IMR-90 (cell line): ENCODE results near the gene KIAA0825. TPM values are rescaled to one million over a fixed set of nuclear protein-coding genes. Genes with fewer than 3 reads are reported as not detected.

Experiments
- ATAC-seq: fragments of 200-7000 bp; cut with Tn5 transposase; 2 replicates; pipeline ENCODE4 v1.9.1; 2020; ENCODE audit warnings: low read depth, mild to moderate bottlenecking, moderate library complexity
- BruUV-seq: library from RNA; stranded (reverse); fragments of 400-500 nt; replicated peaks from 2 replicates; lab custom pipeline; 2021; lab: Mats Ljungman, UMichigan
- CTCF ChIA-PET: fragments of 300-600 bp; formaldehyde crosslinking; extraction: SDS; loops from one replicate; lab custom pipeline; 2021; ENCODE audit warnings: antibody characterized with exemption; lab: Yijun Ruan, JAX
- POLR2A ChIA-PET: fragments of 300-600 bp; sonication (Branson Sonifier 250); formaldehyde crosslinking; loops from one replicate; lab custom pipeline; 2022; ENCODE audit warnings: antibody characterized with exemption; ENCODE audit not compliant: unreplicated experiment; lab: Charles Lee
- DNase-seq: peaks from one replicate; pipeline ENCODE4 v3.0.0; 2013
- H2AFZ ChIP-seq: replicated peaks from 2 replicates; pipeline ENCODE3; 2013; ENCODE audit warnings: low read length, mild to moderate bottlenecking; ENCODE audit not compliant: poor library complexity
- H2AK5ac ChIP-seq: 2 replicates; pipeline ENCODE4 v1.6.1; 2013; ENCODE audit warnings: low read depth, low read length, inconsistent platforms
- H2AK9ac ChIP-seq: replicated peaks from 2 replicates; pipeline ENCODE3; 2013; ENCODE audit warnings: mild to moderate bottlenecking, low read depth, low read length, moderate library complexity; ENCODE audit not compliant: poor library complexity
- H2BK120ac ChIP-seq: 2 replicates; pipeline ENCODE4 v1.6.1; 2013; ENCODE audit warnings: low read depth, low read length, inconsistent platforms
- H2BK15ac ChIP-seq: 3 replicates; pipeline ENCODE4 v1.6.1; 2013; ENCODE audit warnings: low read depth, low read length, inconsistent platforms
- H2BK20ac ChIP-seq: 2 replicates; pipeline ENCODE4 v1.6.1; 2013; ENCODE audit warnings: low read depth, mild to moderate bottlenecking, inconsistent platforms, low read length, moderate library complexity
- H2BK5ac ChIP-seq: 2 replicates; pipeline ENCODE4 v1.6.1; 2013; ENCODE audit warnings: mild to moderate bottlenecking, low read depth, low read length, inconsistent platforms; ENCODE audit not compliant: poor library complexity, severe bottlenecking
- H3K14ac ChIP-seq: replicated peaks from 2 replicates; pipeline ENCODE4 v1.6.1; 2013; ENCODE audit warnings: low read depth, low read length, inconsistent platforms
- H3K18ac ChIP-seq: 2 replicates; pipeline ENCODE4 v1.6.1; 2013; ENCODE audit warnings: low read depth, low read length, control low read depth
- H3K23ac ChIP-seq: 2 replicates; pipeline ENCODE4 v1.6.1; 2013; ENCODE audit warnings: low read depth, low read length, inconsistent platforms
- H3K27ac ChIP-seq: 2 replicates; pipeline ENCODE4 v1.5.1; 2013; ENCODE audit warnings: mild to moderate bottlenecking, control low read depth, low read length; ENCODE audit not compliant: insufficient read depth
- H3K27me3 ChIP-seq: 2 replicates; pipeline ENCODE4 v1.6.1; 2013; ENCODE audit warnings: low read length; ENCODE audit not compliant: control insufficient read depth, insufficient read depth
- H3K36me3 ChIP-seq: 2 replicates; pipeline ENCODE4 v1.6.1; 2013; ENCODE audit warnings: low read length, mixed read lengths; ENCODE audit not compliant: control insufficient read depth, insufficient read depth
- H3K4ac ChIP-seq: 2 replicates; pipeline ENCODE4 v1.6.1; 2013; ENCODE audit warnings: low read depth, low read length, inconsistent platforms
- H3K4me1 ChIP-seq: 2 replicates; pipeline ENCODE4 v1.6.1; 2013; ENCODE audit warnings: low read length, mixed read lengths; ENCODE audit not compliant: control insufficient read depth, insufficient read depth
- H3K4me2 ChIP-seq: 2 replicates; pipeline ENCODE4 v1.6.1; 2013; ENCODE audit warnings: low read depth, mild to moderate bottlenecking, control low read depth, low read length, moderate library complexity
- H3K4me3 ChIP-seq: 2 replicates; pipeline ENCODE4 v1.5.1; 2013; ENCODE audit warnings: low read depth, mild to moderate bottlenecking, control low read depth, low read length, moderate library complexity; ENCODE audit not compliant: insufficient read depth
- H3K56ac ChIP-seq: 2 replicates; pipeline ENCODE4 v1.6.1; 2013; ENCODE audit warnings: low read length, inconsistent platforms; ENCODE audit not compliant: insufficient read depth; ENCODE audit errors: extremely low read depth
- H3K79me1 ChIP-seq, 2 experiments: 2 replicates each; pipeline ENCODE4 v1.6.1; 2013; ENCODE audit warnings: low read length in 2 of 2, inconsistent platforms in 1 of 2, low read depth in 1 of 2
- H3K9ac ChIP-seq: 2 replicates; pipeline ENCODE4 v1.6.1; 2013; ENCODE audit warnings: low read depth, low read length, control low read depth
- H3K9me1 ChIP-seq: 2 replicates; pipeline ENCODE4 v1.6.1; 2013; ENCODE audit warnings: low read length, inconsistent platforms; ENCODE audit not compliant: insufficient read depth
- H3K9me3 ChIP-seq: 2 replicates; pipeline ENCODE4 v1.6.1; 2013; ENCODE audit warnings: low read length; ENCODE audit not compliant: control insufficient read depth, insufficient read depth
- H4K20me1 ChIP-seq: 2 replicates; pipeline ENCODE4 v1.6.1; 2013; ENCODE audit warnings: low read length, inconsistent platforms; ENCODE audit not compliant: insufficient read depth
- H4K5ac ChIP-seq: 2 replicates; pipeline ENCODE4 v1.6.1; 2013; ENCODE audit warnings: mild to moderate bottlenecking, low read depth, low read length, control low read depth
- H4K8ac ChIP-seq, 2 experiments: 2 replicates each; pipeline ENCODE4 v1.6.1; 2013; ENCODE audit warnings: low read depth in 2 of 2, low read length in 2 of 2, control low read depth in 1 of 2, inconsistent platforms in 1 of 2
- H4K91ac ChIP-seq: 2 replicates; pipeline ENCODE4 v1.6.1; 2013; ENCODE audit warnings: low read depth, low read length, inconsistent platforms; ENCODE audit not compliant: insufficient read depth
- BHLHE40 ChIP-seq: fragments of 150-350 bp; IDR thresholded peaks from 2 replicates; pipeline ENCODE4 v1.6.1; 2016; ENCODE audit warnings: mild to moderate bottlenecking, low read depth, low read length
- CEBPB ChIP-seq: IDR thresholded peaks from 2 replicates; pipeline ENCODE4 v1.6.1; 2012; ENCODE audit warnings: low read depth, low read length, improper control_type of control experiment
- CHD1 ChIP-seq: IDR thresholded peaks from 2 replicates; pipeline ENCODE4 v1.6.1; 2012; ENCODE audit warnings: low read depth, low read length, improper control_type of control experiment
- MAFK ChIP-seq: IDR thresholded peaks from 2 replicates; pipeline ENCODE4 v1.6.1; 2012; ENCODE audit warnings: low read depth, low read length, improper control_type of control experiment
- MAZ ChIP-seq: IDR thresholded peaks from 2 replicates; pipeline ENCODE4 v1.6.1; 2012; ENCODE audit warnings: low read depth, mild to moderate bottlenecking, low read length, improper control_type of control experiment, moderate library complexity, borderline replicate concordance
- MXI1 ChIP-seq: IDR thresholded peaks from 2 replicates; pipeline ENCODE4 v1.6.1; 2012; ENCODE audit warnings: low read depth, mild to moderate bottlenecking, low read length, moderate library complexity, borderline replicate concordance
- NFE2L2 ChIP-seq: fragments of 150-350 bp; IDR thresholded peaks from 2 replicates; pipeline ENCODE4 v1.6.1; 2016; ENCODE audit warnings: low read depth, mild to moderate bottlenecking, low read length
- POLR2A ChIP-seq: IDR thresholded peaks from 2 replicates; pipeline ENCODE4 v1.6.1; 2012; ENCODE audit warnings: mild to moderate bottlenecking, low read depth, low read length
- RAD21 ChIP-seq: IDR thresholded peaks from 2 replicates; pipeline ENCODE4 v1.6.1; 2012; ENCODE audit warnings: low read length, improper control_type of control experiment
- RCOR1 ChIP-seq: IDR thresholded peaks from 2 replicates; pipeline ENCODE4 v1.6.1; 2012; ENCODE audit warnings: mild to moderate bottlenecking, low read length, improper control_type of control experiment; ENCODE audit not compliant: insufficient replicate concordance
- RFX5 ChIP-seq: IDR thresholded peaks from 2 replicates; pipeline ENCODE4 v1.8.0; 2012; ENCODE audit warnings: low read depth, mild to moderate bottlenecking, low read length, moderate library complexity
- SMC3 ChIP-seq: fragments of 150-350 bp; IDR thresholded peaks from 2 replicates; pipeline ENCODE4 v1.6.1; 2016; ENCODE audit warnings: low read depth, mild to moderate bottlenecking, antibody characterized with exemption, low read length, moderate library complexity
- dilution Hi-C: fragments of 300-500 bp; cut with HindIII; formaldehyde crosslinking; loops from one replicate; pipeline ENCODE4 v1.14.3; 2018; ENCODE audit warnings: low sequenced_read_pairs; ENCODE audit not compliant: unreplicated experiment
- in situ Hi-C: fragments of 300-500 bp; cut with MboI; formaldehyde crosslinking; loops from 3 replicates; pipeline ENCODE4 v1.14.3; 2019; ENCODE audit warnings: low sequenced_read_pairs, inconsistent platforms, mixed read lengths
- intact Hi-C: fragments of 100-400 bp; cut with micrococcal nuclease; formaldehyde crosslinking; loops from 2 replicates; pipeline ENCODE4 v1.10.0; 2022
- polyA plus RNA-seq, 3 experiments: library from polyadenylated mRNA; depleted of rRNA; stranded (reverse); fragments of >200 nt; gene quantifications; 2 replicates each; pipeline ENCODE4 v1.2.3, GENCODE V29; 2012; ENCODE audit warnings: low replicate concordance in 1 of 3
- total RNA-seq: library from RNA; depleted of rRNA; stranded (reverse); fragments of >200 nt; gene quantifications from 2 replicates; pipeline ENCODE4 v1.2.3, GENCODE V29; 2012
- TF ChIP-seq, protein P1 (sequence below): fragments of 150-350 bp; IDR thresholded peaks from 2 replicates; pipeline ENCODE4 v1.6.1; 2017; ENCODE audit warnings: mild to moderate bottlenecking, antibody characterized with exemption, low read length, low read depth
- TF ChIP-seq, protein P2 (sequence below): conservative IDR thresholded peaks from 2 replicates; pipeline ENCODE4 v1.5.1; 2012; ENCODE audit warnings: mild to moderate bottlenecking, low read depth, low read length, improper control_type of control experiment
- TF ChIP-seq, protein P3 (sequence below): fragments of 150-350 bp; IDR thresholded peaks from 2 replicates; pipeline ENCODE4 v1.6.1; 2016; ENCODE audit warnings: low read depth, mild to moderate bottlenecking, low read length, moderate library complexity, borderline replicate concordance

KIAA0825 gene
- total and polyA plus RNA-seq, 2 of the 4 experiments (the other 2 are of a cell fraction): 0.46 to 1.8 TPM

DNA sequence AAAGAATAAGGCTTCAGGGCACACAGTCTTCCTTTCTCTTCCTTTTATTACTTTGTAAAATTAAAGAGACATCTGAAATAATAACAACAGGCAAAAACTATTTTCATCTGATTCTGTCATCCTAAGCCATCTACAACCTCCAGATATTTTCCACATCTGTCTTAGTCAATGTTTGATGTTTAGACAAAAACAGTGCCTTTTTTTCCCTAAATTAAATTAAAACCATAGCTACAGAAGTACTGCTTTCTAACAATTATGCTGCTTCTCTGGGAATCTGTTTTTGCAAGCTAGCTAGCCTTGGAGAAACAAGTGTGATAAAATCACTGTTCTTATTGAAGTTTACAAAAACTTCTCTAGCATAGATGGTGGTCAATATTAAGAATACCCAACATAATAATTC is 95.4 kb downstream of the KIAA0825 start:
- no peak overlapping the region for H3K27ac ChIP-seq
- H2BK120ac ChIP-seq: no peak overlapping the region
- no peak overlapping the region for H4K8ac ChIP-seq
- H3K9me3 ChIP-seq: no peaks in the 10 kb centered on the region
- H2AFZ ChIP-seq: no peak overlapping the region
- H4K20me1 ChIP-seq: no peaks in the 10 kb centered on the region
- H3K36me3 ChIP-seq: no peaks in the 10 kb centered on the region
- H2AK5ac ChIP-seq: no peak overlapping the region
- no peak overlapping the region for H3K56ac ChIP-seq
- no peak overlapping the region for H2BK20ac ChIP-seq
- no peak overlapping the region for H3K23ac ChIP-seq
- H3K79me1 ChIP-seq: no peaks in the 10 kb centered on the region
- CTCF ChIA-PET: no interaction called here
- no peak overlapping the region for H2BK15ac ChIP-seq
- intact Hi-C loops (loop anchor here (2.0 kb wide), 1 partner anchor 412 kb away; a partner anchor contains a TSS), dilution Hi-C loops (no loop called here), in situ Hi-C loops (no loop called here)
- DNase-seq (no peak), ATAC-seq (no peak)
- H3K9me1 ChIP-seq: no peaks in the 10 kb centered on the region
- H3K18ac ChIP-seq: no peak overlapping the region
- H4K5ac ChIP-seq: no peak overlapping the region
- H3K14ac ChIP-seq: no peak overlapping the region
- H3K4me1 ChIP-seq: no peaks in the 10 kb centered on the region; the same call in 1 of the 2 replicates
- no peak overlapping the region for H2AK9ac ChIP-seq
- no peak overlapping the region for H2BK5ac ChIP-seq
- no TSS peak for BruUV-seq
- H3K4me3 ChIP-seq: no peak overlapping the region
- POLR2A ChIA-PET: no interaction called here
- H3K27me3 ChIP-seq: no peaks in the 10 kb centered on the region
- no peak overlapping the region for H4K91ac ChIP-seq
- no peak overlapping the region for H3K9ac ChIP-seq
- no peak overlapping the region for H3K4me2 ChIP-seq
- H3K4ac ChIP-seq: no peak overlapping the region
- TF ChIP-seq, protein P1, sequence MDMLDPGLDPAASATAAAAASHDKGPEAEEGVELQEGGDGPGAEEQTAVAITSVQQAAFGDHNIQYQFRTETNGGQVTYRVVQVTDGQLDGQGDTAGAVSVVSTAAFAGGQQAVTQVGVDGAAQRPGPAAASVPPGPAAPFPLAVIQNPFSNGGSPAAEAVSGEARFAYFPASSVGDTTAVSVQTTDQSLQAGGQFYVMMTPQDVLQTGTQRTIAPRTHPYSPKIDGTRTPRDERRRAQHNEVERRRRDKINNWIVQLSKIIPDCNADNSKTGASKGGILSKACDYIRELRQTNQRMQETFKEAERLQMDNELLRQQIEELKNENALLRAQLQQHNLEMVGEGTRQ: no peak
- TF ChIP-seq, protein P2, sequence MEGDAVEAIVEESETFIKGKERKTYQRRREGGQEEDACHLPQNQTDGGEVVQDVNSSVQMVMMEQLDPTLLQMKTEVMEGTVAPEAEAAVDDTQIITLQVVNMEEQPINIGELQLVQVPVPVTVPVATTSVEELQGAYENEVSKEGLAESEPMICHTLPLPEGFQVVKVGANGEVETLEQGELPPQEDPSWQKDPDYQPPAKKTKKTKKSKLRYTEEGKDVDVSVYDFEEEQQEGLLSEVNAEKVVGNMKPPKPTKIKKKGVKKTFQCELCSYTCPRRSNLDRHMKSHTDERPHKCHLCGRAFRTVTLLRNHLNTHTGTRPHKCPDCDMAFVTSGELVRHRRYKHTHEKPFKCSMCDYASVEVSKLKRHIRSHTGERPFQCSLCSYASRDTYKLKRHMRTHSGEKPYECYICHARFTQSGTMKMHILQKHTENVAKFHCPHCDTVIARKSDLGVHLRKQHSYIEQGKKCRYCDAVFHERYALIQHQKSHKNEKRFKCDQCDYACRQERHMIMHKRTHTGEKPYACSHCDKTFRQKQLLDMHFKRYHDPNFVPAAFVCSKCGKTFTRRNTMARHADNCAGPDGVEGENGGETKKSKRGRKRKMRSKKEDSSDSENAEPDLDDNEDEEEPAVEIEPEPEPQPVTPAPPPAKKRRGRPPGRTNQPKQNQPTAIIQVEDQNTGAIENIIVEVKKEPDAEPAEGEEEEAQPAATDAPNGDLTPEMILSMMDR: no peak
- TF ChIP-seq MXI1 (no peak), NFE2L2 (no peak), RFX5 (no peak), RAD21 (no peak), MAZ (no peak), SMC3 (no peak), POLR2A (no peak), MAFK (no peak), BHLHE40 (no peak), CEBPB (no peak), CHD1 (no peak), RCOR1 (no peak)
- TF ChIP-seq, protein P3, sequence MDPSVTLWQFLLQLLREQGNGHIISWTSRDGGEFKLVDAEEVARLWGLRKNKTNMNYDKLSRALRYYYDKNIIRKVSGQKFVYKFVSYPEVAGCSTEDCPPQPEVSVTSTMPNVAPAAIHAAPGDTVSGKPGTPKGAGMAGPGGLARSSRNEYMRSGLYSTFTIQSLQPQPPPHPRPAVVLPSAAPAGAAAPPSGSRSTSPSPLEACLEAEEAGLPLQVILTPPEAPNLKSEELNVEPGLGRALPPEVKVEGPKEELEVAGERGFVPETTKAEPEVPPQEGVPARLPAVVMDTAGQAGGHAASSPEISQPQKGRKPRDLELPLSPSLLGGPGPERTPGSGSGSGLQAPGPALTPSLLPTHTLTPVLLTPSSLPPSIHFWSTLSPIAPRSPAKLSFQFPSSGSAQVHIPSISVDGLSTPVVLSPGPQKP: no peak
